T-helper 1 cell (primary cell): ENCODE results near the gene PITHD1.
"Not testable (repeated sequence)": the region's sequence is repeated elsewhere in the genome, so short reads cannot be mapped to it uniquely, and the experiment has no call there.

ENCODE experiments used
- DNase-seq, 5 donors: peaks; one replicate each; pipeline ENCODE4 v3.0.0-alpha.2; 2012 to 2020
- total RNA-seq, 4 donors: gene quantifications; one replicate each; lab custom pipeline; 2026; lab: John Stamatoyannopoulos, UW

The PITHD1 gene
- total RNA-seq: 72.3 to 101 (median 80.7) reads per million in 4 donors

GRCh38 chr1:23777979-23778814, at the start of gene PITHD1:
Gene PITHD1, plus strand, starts transcription at chr1:23778418. Its CDS starts 98 bp downstream, at chr1:23778516.
- peak; percentile 66 to 85 (median 73) for DNase-seq

GRCh38 chr1:23732363-23733224, 45.6 kb upstream of the PITHD1 start:
- DNase-seq: no peak

GRCh38 chr1:23733281-23733680, 44.9 kb upstream of the PITHD1 start:
- DNase-seq: not testable (repeated sequence)

DNA sequence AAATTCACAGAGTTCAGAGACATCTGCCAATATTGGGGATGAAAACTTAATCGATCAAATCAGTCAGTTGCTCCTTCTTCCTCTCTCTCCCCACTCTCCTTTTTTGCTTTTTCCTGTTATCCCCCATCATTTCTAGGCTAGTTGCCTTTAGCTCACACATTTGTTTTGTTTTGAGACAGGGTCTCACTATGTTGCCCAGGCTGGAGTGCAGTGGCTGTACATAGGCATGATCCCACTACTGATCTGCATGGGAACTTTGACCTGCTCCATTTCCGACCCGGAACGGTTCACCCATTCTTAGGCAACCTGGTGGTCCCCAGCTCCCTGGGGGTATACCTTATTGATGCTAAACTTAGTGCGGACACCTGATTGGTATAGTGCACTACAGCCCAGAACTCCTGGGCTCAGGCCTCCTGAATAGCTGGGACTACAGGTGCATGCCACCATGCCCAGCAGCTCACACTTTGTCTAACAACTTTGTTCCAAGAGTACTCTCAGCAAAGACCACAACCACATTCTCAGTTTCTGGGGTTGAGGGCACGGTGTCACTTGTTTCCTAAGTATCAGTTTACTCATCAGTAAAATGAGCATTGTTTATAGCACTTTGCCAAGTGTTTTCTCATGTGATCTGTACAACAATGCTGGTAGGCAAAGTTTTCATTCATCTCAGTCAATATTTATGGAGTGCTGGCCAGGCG, 41.6 kb upstream of the PITHD1 start:
- peak in 1 of 5 donors; percentile 26 for DNase-seq

DNA sequence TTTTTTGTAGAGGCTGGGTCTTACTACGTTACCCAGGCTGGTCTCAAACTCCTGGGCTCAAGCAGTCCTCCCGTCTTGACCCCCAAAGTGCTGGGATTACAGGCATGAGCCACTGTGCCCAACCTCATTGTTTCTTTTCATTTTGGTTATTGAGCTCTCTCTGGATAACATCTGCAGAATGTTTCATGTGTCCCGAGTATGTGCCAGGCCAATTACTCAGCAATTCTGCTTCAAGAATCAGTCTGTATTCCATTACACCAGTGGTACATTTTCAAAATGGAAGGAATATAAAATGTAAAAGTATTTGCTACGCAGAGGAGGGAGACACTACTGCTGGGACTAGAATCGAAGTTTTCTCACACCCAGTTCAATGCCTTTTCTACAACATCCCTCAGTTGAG, 36.6 kb upstream of the PITHD1 start:
- DNase-seq: no peak

- DNase-seq: no peak
Observed at GRCh38 chr1:23742670-23743286, 35.4 kb upstream of the PITHD1 start.

GRCh38 chr1:23743287-23744152, 34.7 kb upstream of the PITHD1 start, which contains the start of gene ELOA:
Gene ELOA, plus strand, starts transcription at chr1:23743471. Its CDS starts 33 bp downstream, at chr1:23743504.
- peak; percentile 62 to 82 (median 68) for DNase-seq

DNA sequence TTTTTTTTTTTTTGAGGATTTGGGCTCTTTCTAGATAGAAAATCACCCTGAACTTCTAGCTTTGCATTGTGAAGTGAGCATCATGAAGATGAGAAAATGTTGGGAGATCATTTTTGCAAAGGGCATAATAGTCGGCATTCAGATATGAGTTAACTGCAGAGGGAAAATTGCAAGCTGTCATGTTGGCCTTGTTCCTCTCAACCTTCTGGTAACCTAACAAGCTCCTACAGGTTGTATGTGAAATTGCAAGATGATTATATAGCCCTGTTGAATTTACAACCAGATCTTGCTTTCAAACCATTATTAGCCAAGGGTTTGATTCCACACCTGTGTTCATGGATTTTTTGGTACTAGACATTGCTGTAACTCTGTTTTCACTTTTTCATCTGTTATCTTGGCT, 32.7 kb upstream of the PITHD1 start:
- peak in 1 of 5 donors; percentile 42 for DNase-seq

GRCh38 chr1:23748016-23748415, 30.2 kb upstream of the PITHD1 start:
- no peak for DNase-seq

DNA sequence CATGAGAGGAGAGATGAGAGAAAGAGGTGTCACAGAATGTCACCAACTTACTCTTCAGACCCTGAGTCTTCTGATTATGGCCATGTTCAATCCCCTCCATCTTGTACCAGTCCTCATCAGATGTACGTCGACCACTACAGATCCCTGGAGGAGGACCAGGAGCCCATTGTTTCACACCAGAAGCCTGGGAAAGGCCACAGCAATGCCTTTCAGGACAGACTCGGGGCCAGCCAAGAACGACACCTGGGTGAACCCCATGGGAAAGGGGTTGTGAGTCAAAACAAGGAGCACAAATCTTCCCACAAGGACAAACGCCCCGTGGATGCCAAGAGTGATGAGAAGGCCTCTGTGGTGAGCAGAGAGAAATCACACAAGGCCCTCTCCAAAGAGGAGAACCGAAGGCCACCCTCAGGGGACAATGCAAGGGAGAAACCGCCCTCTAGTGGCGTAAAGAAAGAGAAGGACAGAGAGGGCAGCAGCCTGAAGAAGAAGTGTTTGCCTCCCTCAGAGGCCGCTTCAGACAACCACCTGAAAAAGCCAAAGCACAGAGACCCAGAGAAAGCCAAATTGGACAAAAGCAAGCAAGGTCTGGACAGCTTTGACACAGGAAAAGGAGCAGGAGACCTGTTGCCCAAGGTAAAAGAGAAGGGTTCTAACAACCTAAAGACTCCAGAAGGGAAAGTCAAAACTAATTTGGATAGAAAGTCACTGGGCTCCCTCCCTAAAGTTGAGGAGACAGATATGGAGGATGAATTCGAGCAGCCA, 27.0 kb upstream of the PITHD1 start:
- peak in 2 of 5 donors; percentile 7 to 46 for DNase-seq

GRCh38 chr1:23751815-23752200, 26.4 kb upstream of the PITHD1 start:
- DNase-seq: no peak

GRCh38 chr1:23752909-23753308, 25.3 kb upstream of the PITHD1 start:
- no peak for DNase-seq

- no peak for DNase-seq
Observed at GRCh38 chr1:23756676-23757075, 21.5 kb upstream of the PITHD1 start.

DNA sequence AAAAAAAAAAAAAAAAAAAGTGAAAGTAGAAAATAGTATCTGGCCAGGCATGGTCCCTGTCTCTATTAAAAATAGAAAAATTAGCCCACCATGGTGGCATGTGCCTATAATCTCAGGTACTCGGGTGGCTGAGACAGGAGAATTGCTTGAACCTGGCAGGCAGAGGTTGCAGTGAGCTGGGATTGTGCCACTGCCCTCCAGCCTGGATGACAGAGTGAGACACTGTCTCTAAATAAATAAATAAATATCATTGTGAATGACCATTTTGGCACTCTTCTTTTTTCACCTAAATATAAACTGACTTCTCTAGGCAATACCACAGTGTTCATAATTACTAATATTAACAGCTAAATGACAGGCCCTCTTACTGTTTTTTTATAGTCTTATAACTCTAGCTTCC, 20.4 kb upstream of the PITHD1 start:
- DNase-seq: no peak

GRCh38 chr1:23759277-23759676, 18.9 kb upstream of the PITHD1 start:
- no peak for DNase-seq

GRCh38 chr1:23763041-23763577, 15.1 kb upstream of the PITHD1 start:
- no peak for DNase-seq

DNA sequence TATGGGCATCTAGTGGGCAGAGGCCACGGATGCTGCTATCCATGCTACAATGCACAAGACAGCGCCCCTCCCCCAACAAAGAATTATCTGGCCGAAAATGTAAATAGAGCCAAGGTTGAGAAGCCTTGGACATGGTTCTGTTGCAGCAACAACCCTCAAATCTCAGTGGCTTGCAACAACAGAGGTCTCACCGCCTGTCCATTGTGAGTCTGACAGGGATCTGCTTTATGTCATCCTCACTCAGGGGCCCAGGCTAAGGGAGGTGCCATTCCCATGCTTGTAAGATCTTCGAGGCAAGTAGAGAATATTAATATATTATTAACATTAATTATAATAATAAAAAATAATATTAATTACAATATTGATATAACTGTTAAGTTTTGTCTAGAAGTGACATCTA, 9.5 kb upstream of the PITHD1 start:
- no peak for DNase-seq

DNA sequence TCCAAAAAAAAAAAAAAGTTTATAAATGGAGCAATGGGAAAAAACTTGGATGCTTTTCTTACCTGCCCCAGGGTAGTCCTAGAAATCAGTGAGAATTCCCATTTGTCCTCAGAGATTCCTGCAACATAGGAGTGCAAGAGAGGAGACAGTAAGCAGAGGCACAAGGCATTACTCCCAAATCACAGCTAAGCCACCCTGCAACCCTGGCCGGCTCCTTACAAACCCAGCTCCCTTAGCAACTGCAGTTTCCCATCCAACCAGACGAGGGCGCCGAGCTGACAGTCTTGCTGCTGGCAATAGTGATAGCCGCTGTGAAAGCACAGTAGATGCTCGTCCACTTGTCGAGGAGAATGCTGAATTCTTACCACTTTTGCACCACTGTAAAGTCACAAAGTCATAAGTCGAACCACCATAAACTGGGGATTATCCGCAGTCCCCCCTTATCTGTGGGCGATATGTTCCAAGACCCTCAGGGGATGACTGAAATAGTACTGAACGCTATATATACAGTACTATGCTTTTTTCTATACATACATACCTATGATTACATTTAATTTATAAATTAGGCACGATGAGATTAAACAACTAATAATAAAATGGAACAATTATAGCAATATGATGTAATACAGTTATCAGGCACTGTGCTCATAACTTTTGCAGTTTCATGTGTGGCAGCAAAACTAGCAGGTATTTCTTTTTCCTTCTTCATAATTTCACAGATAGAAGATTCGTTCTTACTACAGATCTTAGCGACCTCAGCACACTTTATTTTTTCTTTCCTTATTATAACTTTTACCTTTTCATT, 6.0 kb upstream of the PITHD1 start:
- peak; percentile 62 to 79 (median 73) for DNase-seq

GRCh38 chr1:23772854-23773242, 5.4 kb upstream of the PITHD1 start:
- DNase-seq: no peak
